Fibroblast of skin of abdomen (primary cell): ENCODE measurements around the gene TOX2.
"Not testable (repeated sequence)": the region's sequence is repeated elsewhere in the genome, so short reads cannot be mapped to it uniquely, and the experiment has no call there.

Experiments used
- DNase-seq: peaks from one replicate; pipeline ENCODE4 v3.0.0-alpha.2; 2013

TOX2 gene

GRCh38 chr20:44034451-44034850 is 119.8 kb downstream of the TOX2 start:
- DNase-seq: no peak

GRCh38 chr20:44034965-44035635 is 120.4 kb downstream of the TOX2 start:
- DNase-seq: no peak

GRCh38 chr20:44035924-44036323 is 121.3 kb downstream of the TOX2 start:
- DNase-seq: no peak

- DNase-seq: no peak
Observed at GRCh38 chr20:44036441-44036840, 121.8 kb downstream of the TOX2 start.

GRCh38 chr20:44038681-44039123 is 124.0 kb downstream of the TOX2 start:
- no peak for DNase-seq

- DNase-seq: no peak
Observed at GRCh38 chr20:44039147-44039546, 124.5 kb downstream of the TOX2 start.

- no peak for DNase-seq
Observed at GRCh38 chr20:44039741-44040140, 125.1 kb downstream of the TOX2 start.

GRCh38 chr20:44040202-44040915 is 125.7 kb downstream of the TOX2 start:
- DNase-seq: no peak

- no peak for DNase-seq
Observed at GRCh38 chr20:44041001-44041400, 126.3 kb downstream of the TOX2 start.

- DNase-seq: not testable (repeated sequence)
Observed at GRCh38 chr20:44044712-44045111, 130.1 kb downstream of the TOX2 start.

GRCh38 chr20:44050327-44050726 is 135.7 kb downstream of the TOX2 start:
- no peak for DNase-seq

- DNase-seq: no peak
Observed at GRCh38 chr20:44050925-44051660, 136.4 kb downstream of the TOX2 start.

- no peak for DNase-seq
Observed at GRCh38 chr20:44051661-44052000, 137.0 kb downstream of the TOX2 start.

- no peak for DNase-seq
Observed at GRCh38 chr20:44052166-44052565, 137.5 kb downstream of the TOX2 start.

GRCh38 chr20:44053046-44053445 is 138.4 kb downstream of the TOX2 start:
- DNase-seq: no peak

GRCh38 chr20:44054118-44054517 is 139.5 kb downstream of the TOX2 start:
- no peak for DNase-seq

- no peak for DNase-seq
Observed at GRCh38 chr20:44054849-44055248, 140.2 kb downstream of the TOX2 start.

- no peak for DNase-seq
Observed at GRCh38 chr20:44056010-44056698, 141.5 kb downstream of the TOX2 start.

GRCh38 chr20:44057698-44058675 is 143.3 kb downstream of the TOX2 start:
- peak; percentile 44 for DNase-seq

- DNase-seq: no peak
Observed at GRCh38 chr20:44064501-44065400, 150.1 kb downstream of the TOX2 start.
